ENCODE results near the gene HGFAC.

The HGFAC gene

GRCh38 chr4:3475041-3475712 is 33.4 kb downstream of the HGFAC start:
- DNase-seq = no peak

- no peak for DNase-seq
These were observed 34.0 kb downstream of the HGFAC start for GRCh38 chr4:3475713-3476260.

GRCh38 chr4:3476341-3476747 is 34.6 kb downstream of the HGFAC start:
- DNase-seq = no peak

- DNase-seq = no peak
These were observed 35.4 kb downstream of the HGFAC start for GRCh38 chr4:3476936-3477749.

- DNase-seq = peak; percentile 8
These were observed 36.1 kb downstream of the HGFAC start for GRCh38 chr4:3477750-3478430.

GRCh38 chr4:3478446-3479357 is 36.9 kb downstream of the HGFAC start:
- DNase-seq = no peak

GRCh38 chr4:3479358-3480101 is 37.8 kb downstream of the HGFAC start:
- DNase-seq = no peak

GRCh38 chr4:3480528-3481112 is 38.9 kb downstream of the HGFAC start:
- DNase-seq = peak; percentile 55

GRCh38 chr4:3481113-3481531 is 39.4 kb downstream of the HGFAC start:
- DNase-seq = no peak

- no peak for DNase-seq
These were observed 40.1 kb downstream of the HGFAC start for GRCh38 chr4:3481783-3482393.

- DNase-seq = no peak
These were observed 40.9 kb downstream of the HGFAC start for GRCh38 chr4:3482707-3483106.

- DNase-seq = peak; percentile 39
These were observed 41.7 kb downstream of the HGFAC start for GRCh38 chr4:3483471-3483921.

GRCh38 chr4:3484057-3484973 is 42.5 kb downstream of the HGFAC start:
- no peak for DNase-seq

- DNase-seq = no peak
These were observed 43.4 kb downstream of the HGFAC start for GRCh38 chr4:3485011-3485791.

GRCh38 chr4:3485886-3486540 is 44.2 kb downstream of the HGFAC start:
- no peak for DNase-seq

GRCh38 chr4:3486541-3487540 is 45.1 kb downstream of the HGFAC start:
- DNase-seq = no peak
